ENCODE results near the gene LPO. TPM values are rescaled to one million over a fixed set of nuclear protein-coding genes. Genes with fewer than 3 reads are reported as not detected.
A peak's percentile ranks its signal among the peaks of the same experiment; 100 is the strongest.

The LPO gene
- polyA plus RNA-seq, 1 donor from 2014 or later = not detected

DNA sequence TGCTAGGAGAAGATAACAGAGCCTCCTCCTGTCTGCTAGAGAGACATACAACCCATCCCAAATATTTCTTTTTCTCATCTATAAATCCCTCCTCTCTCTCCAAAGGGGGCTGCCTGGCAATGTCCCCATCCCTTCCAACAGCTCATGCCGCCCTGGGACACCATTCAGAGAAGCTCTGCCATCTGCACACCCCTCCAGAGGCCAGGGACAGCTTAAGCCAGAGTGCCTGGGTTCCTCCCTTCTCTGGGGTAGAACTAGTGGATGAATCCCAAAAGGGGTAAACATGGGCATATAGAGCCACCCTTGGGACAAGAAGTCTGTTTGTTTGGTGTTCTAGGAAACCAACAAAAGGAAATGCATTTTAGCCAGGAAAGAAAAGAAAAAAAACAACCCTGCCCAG lies 2.6 kb upstream of the LPO start:
- TF ChIP-seq REST (IDR thresholded peaks at IDR 0.05; ENCODE audit: borderline replicate concordance) (no peak), RAD21 (conservative IDR thresholded peaks at IDR 0.05) (no peak), TAF1 (IDR thresholded peaks at IDR 0.05; ENCODE audit: low read depth) (no peak), CTCF (IDR thresholded peaks at IDR 0.05; ENCODE audit: poor library complexity, severe bottlenecking) (no peak), EZH2 (IDR thresholded peaks at IDR 0.05; ENCODE audit: borderline replicate concordance, insufficient read depth, low read length, poor library complexity, severe bottlenecking) (no peak), POLR2AphosphoS5 (IDR thresholded peaks at IDR 0.05) (no peak), MXI1 (conservative IDR thresholded peaks at IDR 0.05; ENCODE audit: poor library complexity, severe bottlenecking) (no peak), EP300 (conservative IDR thresholded peaks at IDR 0.05; ENCODE audit: poor library complexity, severe bottlenecking) (no peak), SMC3 (conservative IDR thresholded peaks at IDR 0.05; ENCODE audit: poor library complexity) (no peak)
- Histone ChIP-seq H3K9me2 (ENCODE audit: insufficient read depth, low read length) (no peaks in the 10 kb centered on the region), H3K27ac (ENCODE audit: low read length) (no peak overlapping the region), H3K4me3 (ENCODE audit: low read length) (no peak overlapping the region), H3K9me3 (ENCODE audit: low read length) (no peaks in the 10 kb centered on the region), H3K4me2 (ENCODE audit: low read length) (no peak overlapping the region), H4K20me1 (ENCODE audit: insufficient read depth) (no peaks in the 10 kb centered on the region), H3F3A (ENCODE audit: insufficient read depth, low read length, poor library complexity, severe bottlenecking) (no peaks in the 10 kb centered on the region), H3K9ac (ENCODE audit: low read length) (no peak overlapping the region), H2AFZ (ENCODE audit: low read depth, low read length) (no peak overlapping the region), H3K79me2 (replicated peaks; ENCODE audit: insufficient read depth, low read length) (no peaks in the 10 kb centered on the region), H3K27me3 (ENCODE audit: insufficient read depth, low read depth, low read length) (peaks cover 3% of the 10 kb centered on the region), H3K36me3 (ENCODE audit: insufficient read depth, low read length) (no peaks in the 10 kb centered on the region)

- no peaks in the 10 kb centered on the region for H3F3A ChIP-seq (ENCODE audit: insufficient read depth, low read length, poor library complexity, severe bottlenecking)
- TF ChIP-seq RAD21 (conservative IDR thresholded peaks at IDR 0.05) = no peak
- peak; percentile 43 for TF ChIP-seq POLR2AphosphoS5 (IDR thresholded peaks at IDR 0.05)
- peaks cover 3% of the 10 kb centered on the region for H3K27me3 ChIP-seq (ENCODE audit: insufficient read depth, low read depth, low read length)
- no peaks in the 10 kb centered on the region for H4K20me1 ChIP-seq (ENCODE audit: insufficient read depth)
- H3K9me3 ChIP-seq (ENCODE audit: low read length) = no peaks in the 10 kb centered on the region
- no peaks in the 10 kb centered on the region for H3K9me2 ChIP-seq (ENCODE audit: insufficient read depth, low read length)
- H3K36me3 ChIP-seq (ENCODE audit: insufficient read depth, low read length) = no peaks in the 10 kb centered on the region
- no peak overlapping the region for H3K9ac ChIP-seq (ENCODE audit: low read length)
- no peak overlapping the region for H2AFZ ChIP-seq (ENCODE audit: low read depth, low read length)
- H3K4me3 ChIP-seq (ENCODE audit: low read length) = no peak overlapping the region
- no peak overlapping the region for H3K4me2 ChIP-seq (ENCODE audit: low read length)
- H3K79me2 ChIP-seq (replicated peaks; ENCODE audit: insufficient read depth, low read length) = no peaks in the 10 kb centered on the region
- H3K27ac ChIP-seq (ENCODE audit: low read length) = no peak overlapping the region
Measured at GRCh38 chr17:58236394-58236793, 2.0 kb upstream of the LPO start.

GRCh38 chr17:58239987-58240386 lies 1.6 kb downstream of the LPO start:
- Histone ChIP-seq H3K27ac (ENCODE audit: low read length) (no peak overlapping the region), H3K4me3 (ENCODE audit: low read length) (no peak overlapping the region), H4K20me1 (ENCODE audit: insufficient read depth) (no peaks in the 10 kb centered on the region), H3K9ac (ENCODE audit: low read length) (no peak overlapping the region), H3K4me2 (ENCODE audit: low read length) (no peak overlapping the region), H3K79me2 (replicated peaks; ENCODE audit: insufficient read depth, low read length) (no peaks in the 10 kb centered on the region), H3K9me2 (ENCODE audit: insufficient read depth, low read length) (no peaks in the 10 kb centered on the region), H3K27me3 (ENCODE audit: insufficient read depth, low read depth, low read length) (peaks cover 3% of the 10 kb centered on the region), H2AFZ (ENCODE audit: low read depth, low read length) (no peak overlapping the region), H3K36me3 (ENCODE audit: insufficient read depth, low read length) (no peaks in the 10 kb centered on the region), H3K9me3 (ENCODE audit: low read length) (no peaks in the 10 kb centered on the region), H3F3A (ENCODE audit: insufficient read depth, low read length, poor library complexity, severe bottlenecking) (no peaks in the 10 kb centered on the region)
- TF ChIP-seq CTCF (IDR thresholded peaks at IDR 0.05; ENCODE audit: poor library complexity, severe bottlenecking) = no peak
- TF ChIP-seq EZH2 (IDR thresholded peaks at IDR 0.05; ENCODE audit: borderline replicate concordance, insufficient read depth, low read length, poor library complexity, severe bottlenecking) = no peak
- no peak for TF ChIP-seq REST (IDR thresholded peaks at IDR 0.05; ENCODE audit: borderline replicate concordance)
- no peak for TF ChIP-seq RAD21 (conservative IDR thresholded peaks at IDR 0.05)
- TF ChIP-seq EP300 (conservative IDR thresholded peaks at IDR 0.05; ENCODE audit: poor library complexity, severe bottlenecking) = no peak
- no peak for TF ChIP-seq MXI1 (conservative IDR thresholded peaks at IDR 0.05; ENCODE audit: poor library complexity, severe bottlenecking)
- no peak for TF ChIP-seq TAF1 (IDR thresholded peaks at IDR 0.05; ENCODE audit: low read depth)
- TF ChIP-seq POLR2AphosphoS5 (IDR thresholded peaks at IDR 0.05) = no peak
- TF ChIP-seq SMC3 (conservative IDR thresholded peaks at IDR 0.05; ENCODE audit: poor library complexity) = no peak
